ENCODE measurements around the gene CHD5.

CHD5 gene

GRCh38 chr1:6106321-6106731, 73.8 kb downstream of the CHD5 start:
- no peak for TF ChIP-seq CTCF (IDR thresholded peaks at IDR 0.05)

GRCh38 chr1:6105763-6106162, 74.4 kb downstream of the CHD5 start:
- no peak for TF ChIP-seq CTCF (IDR thresholded peaks at IDR 0.05)

GRCh38 chr1:6105218-6105679, 74.9 kb downstream of the CHD5 start:
- TF ChIP-seq CTCF (IDR thresholded peaks at IDR 0.05): peak; percentile 40

- TF ChIP-seq CTCF (IDR thresholded peaks at IDR 0.05): no peak
Observed at GRCh38 chr1:6104631-6105030, 75.5 kb downstream of the CHD5 start.

GRCh38 chr1:6103854-6104530, 76.1 kb downstream of the CHD5 start:
- no peak for TF ChIP-seq CTCF (IDR thresholded peaks at IDR 0.05)

- TF ChIP-seq CTCF (IDR thresholded peaks at IDR 0.05): no peak
Observed at GRCh38 chr1:6103111-6103853, 76.8 kb downstream of the CHD5 start.

- TF ChIP-seq CTCF (IDR thresholded peaks at IDR 0.05): no peak
Observed at GRCh38 chr1:6102532-6102845, 77.6 kb downstream of the CHD5 start.

Data from LNCAP (cell line).